ENCODE measurements around the gene TEX9.

DNA sequence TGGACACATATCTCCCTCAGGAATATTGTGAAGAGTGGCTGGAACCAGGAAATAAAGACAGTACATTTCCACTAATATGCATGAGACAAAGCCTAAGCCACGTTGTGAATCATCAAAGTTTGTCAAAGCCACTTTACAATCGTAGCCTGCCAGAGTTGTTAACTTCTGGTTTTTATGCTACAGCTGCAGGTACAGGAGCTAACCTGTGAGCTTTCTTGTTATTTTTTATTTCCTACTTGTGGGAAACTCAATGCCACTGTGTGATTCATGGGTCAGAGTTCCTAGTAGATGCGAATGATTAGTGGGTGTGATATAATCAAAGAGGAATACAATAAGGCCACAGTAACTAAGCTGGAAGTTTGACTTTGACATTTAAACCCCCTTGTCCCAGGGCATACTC, 44.4 kb upstream of the TEX9 start:
- TF ChIP-seq, protein P1, sequence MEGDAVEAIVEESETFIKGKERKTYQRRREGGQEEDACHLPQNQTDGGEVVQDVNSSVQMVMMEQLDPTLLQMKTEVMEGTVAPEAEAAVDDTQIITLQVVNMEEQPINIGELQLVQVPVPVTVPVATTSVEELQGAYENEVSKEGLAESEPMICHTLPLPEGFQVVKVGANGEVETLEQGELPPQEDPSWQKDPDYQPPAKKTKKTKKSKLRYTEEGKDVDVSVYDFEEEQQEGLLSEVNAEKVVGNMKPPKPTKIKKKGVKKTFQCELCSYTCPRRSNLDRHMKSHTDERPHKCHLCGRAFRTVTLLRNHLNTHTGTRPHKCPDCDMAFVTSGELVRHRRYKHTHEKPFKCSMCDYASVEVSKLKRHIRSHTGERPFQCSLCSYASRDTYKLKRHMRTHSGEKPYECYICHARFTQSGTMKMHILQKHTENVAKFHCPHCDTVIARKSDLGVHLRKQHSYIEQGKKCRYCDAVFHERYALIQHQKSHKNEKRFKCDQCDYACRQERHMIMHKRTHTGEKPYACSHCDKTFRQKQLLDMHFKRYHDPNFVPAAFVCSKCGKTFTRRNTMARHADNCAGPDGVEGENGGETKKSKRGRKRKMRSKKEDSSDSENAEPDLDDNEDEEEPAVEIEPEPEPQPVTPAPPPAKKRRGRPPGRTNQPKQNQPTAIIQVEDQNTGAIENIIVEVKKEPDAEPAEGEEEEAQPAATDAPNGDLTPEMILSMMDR (IDR thresholded peaks at IDR 0.05) = no peak
- no peak for TF ChIP-seq POLR2A (IDR thresholded peaks at IDR 0.05)
- TF ChIP-seq POLR2AphosphoS5 (IDR thresholded peaks at IDR 0.05) = no peak
